H9 (cell line): ENCODE data around the gene TNC. TPM values are rescaled to one million over a fixed set of nuclear protein-coding genes. Genes with fewer than 3 reads are reported as not detected.

Source experiments
- DNase-seq: peaks from one replicate; pipeline ENCODE4 v3.0.0-alpha.2; 2017
- H2AFZ ChIP-seq: one replicate; pipeline ENCODE4 v1.6.1; 2013; ENCODE audit warnings: mild to moderate bottlenecking, low read length, control low read depth, moderate library complexity
- H2AK5ac ChIP-seq: 2 replicates; pipeline ENCODE4 v1.6.1; 2013; ENCODE audit warnings: low read length, control low read depth, mixed read lengths; ENCODE audit not compliant: insufficient read length
- H2BK120ac ChIP-seq: one replicate; pipeline ENCODE4 v1.6.1; 2013; ENCODE audit warnings: low read depth, mild to moderate bottlenecking, low read length, control low read depth, inconsistent platforms; ENCODE audit not compliant: poor library complexity, severe bottlenecking
- H2BK12ac ChIP-seq: 2 replicates; pipeline ENCODE4 v1.6.1; 2013; ENCODE audit warnings: low read length, control low read depth, mixed read lengths, low read depth; ENCODE audit not compliant: insufficient read length
- H2BK15ac ChIP-seq: 2 replicates; pipeline ENCODE4 v1.6.1; 2013; ENCODE audit warnings: low read depth, low read length, control low read depth
- H2BK20ac ChIP-seq: one replicate; pipeline ENCODE4 v1.6.1; 2013; ENCODE audit warnings: low read depth, mild to moderate bottlenecking, low read length, control low read depth, inconsistent platforms; ENCODE audit not compliant: poor library complexity, severe bottlenecking
- H2BK5ac ChIP-seq: 2 replicates; pipeline ENCODE4 v1.6.1; 2013; ENCODE audit warnings: low read length, control low read depth, mixed read lengths; ENCODE audit not compliant: insufficient read length
- H3K14ac ChIP-seq: 2 replicates; pipeline ENCODE4 v1.6.1; 2013; ENCODE audit warnings: low read length, control low read depth; ENCODE audit not compliant: insufficient read depth
- H3K18ac ChIP-seq: 2 replicates; pipeline ENCODE4 v1.6.1; 2013; ENCODE audit warnings: low read depth, mild to moderate bottlenecking, mixed read lengths, low read length, control low read depth; ENCODE audit not compliant: insufficient read length
- H3K23ac ChIP-seq: 2 replicates; pipeline ENCODE4 v1.6.1; 2013; ENCODE audit warnings: low read length, control low read depth, mixed read lengths, low read depth; ENCODE audit not compliant: insufficient read length
- H3K23me2 ChIP-seq: 2 replicates; pipeline ENCODE4 v1.6.1; 2013; ENCODE audit warnings: low read depth, mild to moderate bottlenecking, mixed read lengths, low read length, control low read depth; ENCODE audit not compliant: insufficient read length, poor library complexity, severe bottlenecking
- H3K27ac ChIP-seq: 2 replicates; pipeline ENCODE4 v1.5.1; 2013; ENCODE audit warnings: low read length, control low read depth, mixed read lengths, low read depth; ENCODE audit not compliant: insufficient read length
- H3K27me3 ChIP-seq: 2 replicates; pipeline ENCODE4 v1.6.1; 2013; ENCODE audit warnings: low read length, control low read depth, inconsistent platforms; ENCODE audit not compliant: insufficient read depth
- H3K4ac ChIP-seq: 2 replicates; pipeline ENCODE4 v1.6.1; 2013; ENCODE audit warnings: low read depth, mild to moderate bottlenecking, control low read depth, inconsistent platforms, low read length, moderate library complexity
- H3K4me1 ChIP-seq: 2 replicates; pipeline ENCODE4 v1.6.1; 2013; ENCODE audit warnings: low read length, control low read depth, inconsistent platforms; ENCODE audit not compliant: insufficient read depth
- H3K4me2 ChIP-seq: 2 replicates; pipeline ENCODE4 v1.6.1; 2013; ENCODE audit warnings: low read length, control low read depth, mixed read lengths; ENCODE audit not compliant: insufficient read length, insufficient read depth
- H3K56ac ChIP-seq: 2 replicates; pipeline ENCODE4 v1.6.1; 2013; ENCODE audit warnings: low read depth, mild to moderate bottlenecking, mixed read lengths, low read length, control low read depth; ENCODE audit not compliant: insufficient read length
- H3K79me1 ChIP-seq: 2 replicates; pipeline ENCODE4 v1.6.1; 2013; ENCODE audit warnings: low read depth, mild to moderate bottlenecking, moderate library complexity, low read length, control low read depth, inconsistent platforms; ENCODE audit not compliant: insufficient read depth, poor library complexity, severe bottlenecking
- H3K79me2 ChIP-seq: 2 replicates; pipeline ENCODE4 v1.6.1; 2013; ENCODE audit warnings: low read length, control low read depth, inconsistent platforms; ENCODE audit not compliant: insufficient read depth
- H3K9ac ChIP-seq: 2 replicates; pipeline ENCODE4 v1.6.1; 2013; ENCODE audit warnings: low read length, control low read depth, mixed read lengths; ENCODE audit not compliant: insufficient read length; ENCODE audit errors: extremely low read depth
- H3K9me3 ChIP-seq: one replicate; pipeline ENCODE4 v1.6.1; 2013; ENCODE audit warnings: low read depth, low read length, inconsistent platforms; ENCODE audit not compliant: control insufficient read depth
- H3T11ph ChIP-seq: one replicate; pipeline ENCODE4 v1.6.1; 2013; ENCODE audit warnings: mild to moderate bottlenecking, low read length, control low read depth, inconsistent platforms
- H4K20me1 ChIP-seq: one replicate; pipeline ENCODE4 v1.6.1; 2013; ENCODE audit not compliant: control insufficient read depth, insufficient read length, insufficient read depth
- H4K5ac ChIP-seq: 2 replicates; pipeline ENCODE4 v1.6.1; 2013; ENCODE audit warnings: low read depth, mild to moderate bottlenecking, mixed read lengths, low read length, control low read depth; ENCODE audit not compliant: insufficient read length
- H4K8ac ChIP-seq: replicated peaks from 2 replicates; pipeline ENCODE4 v1.6.1; 2013; ENCODE audit warnings: low read length, control low read depth, mixed read lengths, low read depth; ENCODE audit not compliant: insufficient read length
- H4K91ac ChIP-seq: 2 replicates; pipeline ENCODE4 v1.6.1; 2013; ENCODE audit warnings: low read depth, mild to moderate bottlenecking, moderate library complexity, mixed read lengths, low read length, control low read depth; ENCODE audit not compliant: insufficient read length
- H3K27ac Mint-ChIP-seq, 3 experiments: 2 replicates in 2 of 3; 3 replicates in 1 of 3; pipeline ENCODE4 v1.8.0; 2020 to 2021; ENCODE audit warnings: mixed read lengths in 3 of 3, mild to moderate bottlenecking in 1 of 3, moderate library complexity in 1 of 3
- H3K27me3 Mint-ChIP-seq: 2 replicates; pipeline ENCODE4 v1.8.0; 2021; ENCODE audit warnings: low read depth, mild to moderate bottlenecking, moderate library complexity, mixed read lengths
- H3K36me3 Mint-ChIP-seq, 3 experiments: 2 replicates in 2 of 3; 3 replicates in 1 of 3; pipeline ENCODE4 v1.8.0; 2020 to 2021; ENCODE audit warnings: low read depth in 3 of 3, mixed read lengths in 3 of 3; ENCODE audit not compliant: insufficient read depth in 1 of 3
- H3K4me1 Mint-ChIP-seq, 2 experiments: 2 replicates each; pipeline ENCODE4 v1.8.0; 2020; ENCODE audit warnings: mixed read lengths in 2 of 2
- H3K4me3 Mint-ChIP-seq, 2 experiments: 2 replicates in 1 of 2; 3 replicates in 1 of 2; pipeline ENCODE4 v1.8.0; 2020 to 2021; ENCODE audit warnings: mild to moderate bottlenecking in 2 of 2, mixed read lengths in 2 of 2, moderate library complexity in 1 of 2
- H3K9me3 Mint-ChIP-seq, 2 experiments: 2 replicates in 1 of 2; 3 replicates in 1 of 2; pipeline ENCODE4 v1.8.0; 2020; ENCODE audit warnings: mild to moderate bottlenecking in 2 of 2, mixed read lengths in 2 of 2, moderate library complexity in 1 of 2
- CTCF ChIP-seq: fragments of 200-600 bp; sonication (generic); conservative IDR thresholded peaks from 3 replicates; pipeline ENCODE4 v1.8.0; 2021; ENCODE audit warnings: antibody characterized with exemption, mild to moderate bottlenecking
- WGBS: extraction: QIAGEN DNeasy Blood & Tissue Kit; methylation state at CpG from one replicate; pipeline ENCODE4 v1.1.7; 2013; ENCODE audit warnings: missing lambda C conversion rate, low lambda C conversion rate, mixed read lengths; ENCODE audit not compliant: insufficient read length; ENCODE audit errors: extremely low coverage; 5-methylcytosine and 5-hydroxymethylcytosine counted together
- total RNA-seq: library from RNA; stranded (reverse); gene quantifications from 2 replicates; pipeline ENCODE4 v1.2.1, GENCODE V29; 2021

Gene TNC
- total RNA-seq, 1 experiment from 2014 or later: 0.63 TPM

GRCh38 chr9:115010874-115011273, 107.1 kb downstream of the TNC start:
- H3K79me1 ChIP-seq: no peaks in the 10 kb centered on the region
- no peak overlapping the region for H4K5ac ChIP-seq
- TF ChIP-seq CTCF: no peak
- H3K56ac ChIP-seq: no peak overlapping the region
- Mint-ChIP-seq H3K27me3 (peaks cover 83% of the 10 kb centered on the region), H3K9me3 (no peaks in the 10 kb centered on the region), H3K4me1 (no peaks in the 10 kb centered on the region), H3K27ac (no peak overlapping the region), H3K36me3 (no peaks in the 10 kb centered on the region), H3K4me3 (no peak overlapping the region)
- H3K9ac ChIP-seq: no peak overlapping the region
- DNase-seq: no peak
- H3K79me2 ChIP-seq: no peaks in the 10 kb centered on the region
- H2AK5ac ChIP-seq: no peak overlapping the region
- no peak overlapping the region for H2BK120ac ChIP-seq
- no CpG with 5 or more reads among the region's 3 CpGs for WGBS
- H2BK20ac ChIP-seq: no peak overlapping the region
- H3K23ac ChIP-seq: no peak overlapping the region
- H3K23me2 ChIP-seq: no peaks in the 10 kb centered on the region
- H4K20me1 ChIP-seq: no peaks in the 10 kb centered on the region
- no peak overlapping the region for H2BK12ac ChIP-seq
- no peak overlapping the region for H4K91ac ChIP-seq
- H3K18ac ChIP-seq: no peak overlapping the region
- H3K27ac ChIP-seq: no peak overlapping the region
- no peak overlapping the region for H4K8ac ChIP-seq
- H2AFZ ChIP-seq: no peak overlapping the region
- no peaks in the 10 kb centered on the region for H3K4me1 ChIP-seq
- no peak overlapping the region for H2BK5ac ChIP-seq
- H3K27me3 ChIP-seq: no peaks in the 10 kb centered on the region; the same call in 1 of the 2 replicates
- no peak overlapping the region for H3T11ph ChIP-seq
- no peak overlapping the region for H2BK15ac ChIP-seq
- no peak overlapping the region for H3K4me2 ChIP-seq
- no peak overlapping the region for H3K14ac ChIP-seq
- no peak overlapping the region for H3K4ac ChIP-seq
- no peaks in the 10 kb centered on the region for H3K9me3 ChIP-seq
